HG03175 (cell line): ENCODE measurements around the gene ATXN10.

ENCODE experiments used
- ATAC-seq: cut with Tn5 transposase; IDR thresholded peaks from one replicate; pipeline ENCODE4 v1.9.1; 2021; ENCODE audit warnings: mild to moderate bottlenecking, moderate library complexity; ENCODE audit not compliant: unreplicated experiment

The ATXN10 gene

GRCh38 chr22:45754822-45755221 lies 83.2 kb downstream of the ATXN10 start:
- ATAC-seq: no peak

- ATAC-seq: no peak
Observed at GRCh38 chr22:45756558-45756957, 84.9 kb downstream of the ATXN10 start.

GRCh38 chr22:45757068-45757467 lies 85.4 kb downstream of the ATXN10 start:
- no peak for ATAC-seq

- no peak for ATAC-seq
Observed at GRCh38 chr22:45757936-45758335, 86.3 kb downstream of the ATXN10 start.

GRCh38 chr22:45758603-45759002 lies 87.0 kb downstream of the ATXN10 start:
- ATAC-seq: no peak

- no peak for ATAC-seq
Observed at GRCh38 chr22:45760682-45761081, 89.0 kb downstream of the ATXN10 start.

GRCh38 chr22:45762545-45763235 lies 91.1 kb downstream of the ATXN10 start:
- ATAC-seq: no peak

GRCh38 chr22:45763236-45763624 lies 91.6 kb downstream of the ATXN10 start:
- ATAC-seq: no peak

- no peak for ATAC-seq
Observed at GRCh38 chr22:45768490-45768889, 96.9 kb downstream of the ATXN10 start.

GRCh38 chr22:45769569-45770210 lies 98.1 kb downstream of the ATXN10 start:
- no peak for ATAC-seq

- no peak for ATAC-seq
Observed at GRCh38 chr22:45770506-45770905, 98.9 kb downstream of the ATXN10 start.

GRCh38 chr22:45771057-45771456 lies 99.4 kb downstream of the ATXN10 start:
- ATAC-seq: no peak

- no peak for ATAC-seq
Observed at GRCh38 chr22:45771711-45772110, 100.1 kb downstream of the ATXN10 start.

- no peak for ATAC-seq
Observed at GRCh38 chr22:45772743-45773142, 101.1 kb downstream of the ATXN10 start.

GRCh38 chr22:45774001-45774670 lies 102.5 kb downstream of the ATXN10 start:
- ATAC-seq: no peak

GRCh38 chr22:45775062-45775461 lies 103.4 kb downstream of the ATXN10 start:
- no peak for ATAC-seq

GRCh38 chr22:45775569-45776312 lies 104.1 kb downstream of the ATXN10 start:
- peak; percentile 72 for ATAC-seq

- ATAC-seq: no peak
Observed at GRCh38 chr22:45776313-45776585, 104.6 kb downstream of the ATXN10 start.

GRCh38 chr22:45777046-45777851 lies 105.6 kb downstream of the ATXN10 start:
- no peak for ATAC-seq

GRCh38 chr22:45777852-45778375 lies 106.3 kb downstream of the ATXN10 start:
- no peak for ATAC-seq

- ATAC-seq: no peak
Observed at GRCh38 chr22:45781459-45781858, 109.8 kb downstream of the ATXN10 start.
